Measurements from ENCODE around the gene C1QL2. TPM values are rescaled to one million over a fixed set of nuclear protein-coding genes. Genes with fewer than 3 reads are reported as not detected.

C1QL2 gene
- total RNA-seq, 4 donors from 2014 or later = not detected

DNA sequence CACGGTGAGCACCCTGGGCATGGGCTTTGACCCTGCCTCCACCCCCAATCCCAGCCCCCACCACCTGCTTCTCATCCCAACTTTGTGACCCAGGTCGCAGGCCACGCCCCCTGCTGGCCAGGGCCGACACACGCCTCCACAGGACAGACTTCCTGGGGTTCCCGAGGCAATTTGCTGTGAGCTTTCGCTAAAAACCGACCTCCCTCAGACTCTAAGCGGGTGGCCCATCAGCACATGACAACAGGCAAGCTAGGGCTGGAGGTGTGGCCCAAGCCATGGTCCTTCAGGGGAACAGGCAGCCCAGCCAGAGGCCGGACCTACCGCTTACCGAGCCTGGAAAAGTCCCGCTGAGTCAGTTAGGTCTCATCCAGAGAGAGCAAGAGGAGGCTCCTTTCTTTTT, 31.9 kb downstream of the C1QL2 start:
- TF ChIP-seq, protein P1, sequence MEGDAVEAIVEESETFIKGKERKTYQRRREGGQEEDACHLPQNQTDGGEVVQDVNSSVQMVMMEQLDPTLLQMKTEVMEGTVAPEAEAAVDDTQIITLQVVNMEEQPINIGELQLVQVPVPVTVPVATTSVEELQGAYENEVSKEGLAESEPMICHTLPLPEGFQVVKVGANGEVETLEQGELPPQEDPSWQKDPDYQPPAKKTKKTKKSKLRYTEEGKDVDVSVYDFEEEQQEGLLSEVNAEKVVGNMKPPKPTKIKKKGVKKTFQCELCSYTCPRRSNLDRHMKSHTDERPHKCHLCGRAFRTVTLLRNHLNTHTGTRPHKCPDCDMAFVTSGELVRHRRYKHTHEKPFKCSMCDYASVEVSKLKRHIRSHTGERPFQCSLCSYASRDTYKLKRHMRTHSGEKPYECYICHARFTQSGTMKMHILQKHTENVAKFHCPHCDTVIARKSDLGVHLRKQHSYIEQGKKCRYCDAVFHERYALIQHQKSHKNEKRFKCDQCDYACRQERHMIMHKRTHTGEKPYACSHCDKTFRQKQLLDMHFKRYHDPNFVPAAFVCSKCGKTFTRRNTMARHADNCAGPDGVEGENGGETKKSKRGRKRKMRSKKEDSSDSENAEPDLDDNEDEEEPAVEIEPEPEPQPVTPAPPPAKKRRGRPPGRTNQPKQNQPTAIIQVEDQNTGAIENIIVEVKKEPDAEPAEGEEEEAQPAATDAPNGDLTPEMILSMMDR (IDR thresholded peaks at IDR 0.05) = no peak
- TF ChIP-seq POLR2A (IDR thresholded peaks at IDR 0.05) = no peak
- no peak for DNase-seq
- H3K27me3 ChIP-seq = no peaks in the 10 kb centered on the region
- no peaks in the 10 kb centered on the region for H3K36me3 ChIP-seq
- H3K27ac ChIP-seq = no peak overlapping the region
- intact Hi-C loops (cut with DNase I) = no loop called here
- no peaks in the 10 kb centered on the region for H3K4me1 ChIP-seq
- no peaks in the 10 kb centered on the region for H3K9me3 ChIP-seq
- H3K4me3 ChIP-seq (replicated peaks in 1 of 3) = no peak overlapping the region
- WGBS, 2 donors = 4 to 12% methylated on average over 7 to 13 of the region's 13 CpGs

DNA sequence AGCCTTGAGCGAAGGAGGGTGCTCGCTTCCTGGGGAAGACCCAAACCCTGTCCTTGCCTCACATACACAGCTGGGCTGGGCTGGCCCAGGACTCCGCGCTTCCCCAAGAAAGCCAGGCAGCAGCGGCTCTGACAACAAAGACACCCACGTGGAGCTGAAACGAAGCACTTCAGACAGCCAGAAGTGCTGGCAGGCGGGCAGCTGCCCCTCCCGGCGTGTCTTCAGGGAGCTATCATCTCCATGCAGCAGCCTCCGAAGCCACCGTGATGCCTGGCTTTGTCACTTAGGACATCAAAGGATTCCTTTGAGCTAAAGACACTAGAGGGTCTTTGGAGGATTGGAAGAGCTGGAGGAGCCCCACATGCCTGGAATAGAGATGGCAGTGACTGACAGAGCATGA, 35.2 kb downstream of the C1QL2 start:
- no peaks in the 10 kb centered on the region for H3K4me1 ChIP-seq
- H3K9me3 ChIP-seq = no peaks in the 10 kb centered on the region
- no peak overlapping the region for H3K4me3 ChIP-seq (replicated peaks in 1 of 3)
- H3K27ac ChIP-seq = no peak overlapping the region
- intact Hi-C loops (cut with DNase I) = no loop called here
- 18 to 28% methylated on average over 9 to 10 of the region's 12 CpGs for WGBS, 2 donors
- no peaks in the 10 kb centered on the region for H3K27me3 ChIP-seq
- DNase-seq = no peak
- no peaks in the 10 kb centered on the region for H3K36me3 ChIP-seq
- TF ChIP-seq, protein P1 (IDR thresholded peaks at IDR 0.05) = no peak
- no peak for TF ChIP-seq POLR2A (IDR thresholded peaks at IDR 0.05)

DNA sequence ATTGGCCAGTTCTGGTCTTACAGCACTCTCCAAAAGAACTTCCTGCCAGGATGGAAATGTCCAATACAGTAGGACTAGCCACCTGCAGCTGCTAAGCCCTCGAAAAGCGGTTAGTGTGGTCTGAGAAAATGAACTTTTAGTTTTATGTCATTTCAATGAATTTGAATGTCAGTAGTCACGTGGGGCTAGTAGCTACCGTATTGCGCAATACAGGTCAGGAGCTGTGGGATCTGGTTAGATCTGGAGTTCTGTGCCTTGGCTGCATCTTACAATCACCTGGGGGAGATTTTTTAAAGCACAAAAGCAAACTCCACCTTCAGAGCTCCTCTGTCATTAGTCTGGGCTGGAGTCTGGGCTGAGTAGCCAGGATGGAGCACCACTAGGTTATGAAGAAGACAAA, 35.9 kb downstream of the C1QL2 start:
- Histone ChIP-seq H3K36me3 (no peaks in the 10 kb centered on the region), H3K27ac (no peak overlapping the region), H3K4me1 (no peaks in the 10 kb centered on the region), H3K9me3 (no peaks in the 10 kb centered on the region), H3K27me3 (no peaks in the 10 kb centered on the region), H3K4me3 (replicated peaks in 1 of 3) (no peak overlapping the region)
- intact Hi-C loops (cut with DNase I) = no loop called here
- 79 to 80% methylated on average over 5 of the region's 5 CpGs for WGBS, 2 donors
- no peak for TF ChIP-seq POLR2A (IDR thresholded peaks at IDR 0.05)
- no peak for DNase-seq

DNA sequence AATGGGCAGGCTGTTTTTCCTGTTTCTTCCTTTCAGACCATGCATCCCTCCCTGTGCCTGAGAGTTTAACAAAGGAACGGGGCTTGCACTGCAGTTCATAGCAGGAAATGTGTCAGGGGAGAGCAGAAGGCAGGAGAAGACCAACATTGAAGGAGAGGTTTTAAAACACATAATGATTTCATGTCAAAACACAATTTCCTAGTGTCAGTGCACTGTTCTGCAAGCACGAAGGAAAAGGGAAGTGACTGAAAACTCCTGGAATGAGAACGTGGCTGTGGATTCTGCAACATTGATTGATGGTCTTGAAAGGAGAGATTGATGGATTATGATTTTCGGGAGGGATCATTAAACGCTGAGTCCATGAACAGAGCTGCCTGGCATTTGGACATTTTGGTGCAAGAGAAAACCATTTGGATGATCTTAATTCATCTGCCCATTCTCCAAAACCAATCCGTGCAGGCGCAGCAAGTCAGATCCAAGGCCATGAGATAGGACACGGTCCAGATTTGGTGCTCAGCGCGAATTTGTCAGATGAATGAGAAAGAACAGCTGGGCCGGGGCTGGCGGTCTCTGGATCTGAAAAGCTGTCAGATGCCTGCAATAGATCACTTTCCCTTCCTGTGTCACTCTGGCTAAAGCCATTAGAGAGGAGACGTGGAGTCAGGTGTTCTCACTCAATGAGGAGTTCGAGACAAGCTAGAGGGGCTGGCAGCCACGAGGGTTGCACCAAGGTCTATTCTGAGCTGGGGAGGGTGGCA, 38.4 kb downstream of the C1QL2 start:
- Histone ChIP-seq H3K4me1 (no peaks in the 10 kb centered on the region), H3K9me3 (no peaks in the 10 kb centered on the region), H3K36me3 (no peaks in the 10 kb centered on the region), H3K27ac (no peak overlapping the region), H3K4me3 (replicated peaks in 1 of 3) (no peak overlapping the region), H3K27me3 (no peaks in the 10 kb centered on the region)
- no peak for TF ChIP-seq POLR2A (IDR thresholded peaks at IDR 0.05)
- TF ChIP-seq, protein P1 (IDR thresholded peaks at IDR 0.05) = no peak
- 53 to 57% methylated on average over 15 of the region's 15 CpGs for WGBS, 2 donors
- intact Hi-C loops (cut with DNase I) = no loop called here
- DNase-seq = no peak

DNA sequence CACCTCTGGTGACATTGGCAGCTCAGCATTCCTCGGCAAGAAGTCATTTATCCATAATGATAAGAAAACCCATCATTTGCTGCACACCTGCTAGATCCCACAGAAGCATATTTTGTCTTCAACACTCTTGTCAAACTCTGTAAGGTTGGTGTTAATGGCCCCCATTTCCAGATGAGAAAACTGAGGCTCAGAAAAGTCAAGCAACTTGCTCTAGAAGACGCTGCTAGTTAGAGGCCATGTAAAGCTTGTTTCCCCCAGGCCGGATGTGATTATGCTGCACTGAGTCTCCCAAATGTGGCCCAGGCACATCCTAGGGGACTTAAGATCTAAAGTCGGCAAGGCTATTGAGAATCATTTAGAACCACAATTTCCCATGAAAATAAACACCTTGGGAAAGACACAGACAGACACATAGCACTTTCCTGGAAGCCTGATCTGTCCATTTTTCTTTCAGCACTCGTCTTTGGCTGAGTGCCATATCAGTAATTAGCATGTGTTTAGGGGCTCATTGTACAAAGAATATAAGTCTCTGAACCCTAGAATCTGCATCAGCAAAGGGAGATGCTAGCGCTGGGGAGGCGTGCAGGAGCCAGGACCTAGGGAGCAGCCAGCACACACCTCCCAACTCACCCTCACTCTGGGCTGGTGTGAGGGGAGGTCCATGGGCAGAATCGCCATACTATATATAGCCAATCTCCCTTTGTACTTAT, 39.3 kb downstream of the C1QL2 start:
- H3K36me3 ChIP-seq = no peaks in the 10 kb centered on the region
- no peak overlapping the region for H3K27ac ChIP-seq
- WGBS, 2 donors = 52 to 65% methylated on average over 8 of the region's 8 CpGs
- H3K4me3 ChIP-seq (replicated peaks in 1 of 3) = no peak overlapping the region
- DNase-seq = no peak
- H3K27me3 ChIP-seq = no peaks in the 10 kb centered on the region
- TF ChIP-seq, protein P1 (IDR thresholded peaks at IDR 0.05) = no peak
- TF ChIP-seq POLR2A (IDR thresholded peaks at IDR 0.05) = no peak
- H3K9me3 ChIP-seq = no peaks in the 10 kb centered on the region
- intact Hi-C loops (cut with DNase I) = no loop called here
- no peaks in the 10 kb centered on the region for H3K4me1 ChIP-seq
